ENCODE data around the gene NPW.

Gene NPW

GRCh38 chr16:2056077-2056476 is 36.5 kb downstream of the NPW start:
- DNase-seq, result no peak

GRCh38 chr16:2056681-2057407 is 37.3 kb downstream of the NPW start:
- no peak for DNase-seq

- no peak for DNase-seq
Measured at GRCh38 chr16:2057438-2057837, 37.9 kb downstream of the NPW start.

- DNase-seq, result no peak
Measured at GRCh38 chr16:2058420-2058819, 38.8 kb downstream of the NPW start.

- DNase-seq, result no peak
Measured at GRCh38 chr16:2058872-2059271, 39.3 kb downstream of the NPW start.

GRCh38 chr16:2060346-2060745 is 40.8 kb downstream of the NPW start:
- no peak for DNase-seq

GRCh38 chr16:2061023-2061422 is 41.4 kb downstream of the NPW start:
- no peak for DNase-seq

GRCh38 chr16:2061526-2061925 is 41.9 kb downstream of the NPW start:
- DNase-seq, result no peak

- DNase-seq, result no peak
Measured at GRCh38 chr16:2062801-2063200, 43.2 kb downstream of the NPW start.

GRCh38 chr16:2063861-2064260 is 44.3 kb downstream of the NPW start:
- DNase-seq, result no peak

- DNase-seq, result no peak
Measured at GRCh38 chr16:2064368-2064945, 44.9 kb downstream of the NPW start.

- no peak for DNase-seq
Measured at GRCh38 chr16:2066139-2066538, 46.6 kb downstream of the NPW start.
